Hepatocyte (in vitro differentiated cells): ENCODE measurements around the gene G6PD. TPM values are rescaled to one million over a fixed set of nuclear protein-coding genes. Genes with fewer than 3 reads are reported as not detected.
A peak's percentile ranks its signal among the peaks of the same experiment; 100 is the strongest.

ENCODE experiments used
- DNase-seq: peaks from one replicate; pipeline ENCODE4 v3.0.0-alpha.2; 2016; ENCODE audit warnings: low spot score
- H2AFZ ChIP-seq: fragments of 200-600 bp; sonication (generic); 2 replicates; pipeline ENCODE4 v1.6.0; 2016; ENCODE audit warnings: antibody characterized with exemption, mild to moderate bottlenecking
- H3K27ac ChIP-seq: fragments of 200-600 bp; sonication (generic); 2 replicates; pipeline ENCODE4 v1.5.1; 2016; ENCODE audit warnings: mild to moderate bottlenecking
- H3K27me3 ChIP-seq: fragments of 200-600 bp; sonication (generic); 2 replicates; pipeline ENCODE4 v1.6.1; 2016
- H3K36me3 ChIP-seq: fragments of 200-600 bp; sonication (generic); replicated peaks from 2 replicates; pipeline ENCODE4 v1.5.1; 2016; ENCODE audit warnings: low read depth; ENCODE audit not compliant: insufficient read depth
- H3K4me1 ChIP-seq: fragments of 200-600 bp; sonication (generic); 2 replicates; pipeline ENCODE4 v1.5.1; 2016; ENCODE audit warnings: mild to moderate bottlenecking, moderate library complexity; ENCODE audit not compliant: insufficient read depth
- H3K4me2 ChIP-seq: fragments of 200-600 bp; sonication (generic); 2 replicates; pipeline ENCODE4 v1.6.0; 2016
- H3K4me3 ChIP-seq: fragments of 200-600 bp; sonication (generic); 2 replicates; pipeline ENCODE4 v1.5.1; 2016; ENCODE audit warnings: mild to moderate bottlenecking
- H3K79me2 ChIP-seq: fragments of 200-600 bp; sonication (generic); 2 replicates; pipeline ENCODE4 v1.6.0; 2017; ENCODE audit warnings: mild to moderate bottlenecking
- H3K9me2 ChIP-seq: fragments of 200-600 bp; sonication (generic); replicated peaks from 2 replicates; pipeline ENCODE4 v1.6.0; 2017; ENCODE audit warnings: mild to moderate bottlenecking; ENCODE audit not compliant: insufficient read depth
- H3K9me3 ChIP-seq: fragments of 200-600 bp; sonication (generic); 2 replicates; pipeline ENCODE4 v1.5.1; 2016; ENCODE audit warnings: low read depth, mild to moderate bottlenecking
- H4K20me1 ChIP-seq: fragments of 200-600 bp; sonication (generic); 2 replicates; pipeline ENCODE4 v1.6.0; 2016; ENCODE audit warnings: mild to moderate bottlenecking; ENCODE audit not compliant: insufficient read depth, poor library complexity, severe bottlenecking
- EZH2 ChIP-seq: fragments of 200-600 bp; sonication (generic); IDR thresholded peaks from 2 replicates; pipeline ENCODE4 v1.6.1; 2016; ENCODE audit warnings: antibody characterized with exemption, mild to moderate bottlenecking, borderline replicate concordance
- EZH2phosphoT487 ChIP-seq: fragments of 200-600 bp; sonication (generic); IDR thresholded peaks from one replicate; pipeline ENCODE4 v1.6.1; 2018; ENCODE audit warnings: antibody characterized with exemption, mild to moderate bottlenecking, low read depth, moderate library complexity; ENCODE audit not compliant: unreplicated experiment, severe bottlenecking
- WGBS: methylation state at CpG from one replicate; pipeline ENCODE4 v1.1.6; 2016; ENCODE audit warnings: low lambda C conversion rate; ENCODE audit errors: missing lambda C conversion rate; 5-methylcytosine and 5-hydroxymethylcytosine counted together
- polyA plus RNA-seq: library from polyadenylated mRNA; unstranded; fragments of >200 nt; fragmentation: Nextera tagmentation; extraction: Ambion mirVana; gene quantifications from 2 replicates; pipeline ENCODE4 v1.2.1, GENCODE V29; 2016
- total RNA-seq: library from RNA; depleted of rRNA; stranded (reverse); fragments of >200 nt; gene quantifications from 2 replicates; pipeline ENCODE4 v1.2.3, GENCODE V29; 2014
- TF ChIP-seq, protein P1 (sequence below): fragments of 200-600 bp; sonication (generic); IDR thresholded peaks from 2 replicates; pipeline ENCODE4 v1.5.1; 2016; ENCODE audit warnings: antibody characterized with exemption, mild to moderate bottlenecking; ENCODE audit not compliant: poor library complexity

The G6PD gene
- total and polyA plus RNA-seq, 2 experiments from 2014 or later: 12.8 to 26.2 TPM

DNA sequence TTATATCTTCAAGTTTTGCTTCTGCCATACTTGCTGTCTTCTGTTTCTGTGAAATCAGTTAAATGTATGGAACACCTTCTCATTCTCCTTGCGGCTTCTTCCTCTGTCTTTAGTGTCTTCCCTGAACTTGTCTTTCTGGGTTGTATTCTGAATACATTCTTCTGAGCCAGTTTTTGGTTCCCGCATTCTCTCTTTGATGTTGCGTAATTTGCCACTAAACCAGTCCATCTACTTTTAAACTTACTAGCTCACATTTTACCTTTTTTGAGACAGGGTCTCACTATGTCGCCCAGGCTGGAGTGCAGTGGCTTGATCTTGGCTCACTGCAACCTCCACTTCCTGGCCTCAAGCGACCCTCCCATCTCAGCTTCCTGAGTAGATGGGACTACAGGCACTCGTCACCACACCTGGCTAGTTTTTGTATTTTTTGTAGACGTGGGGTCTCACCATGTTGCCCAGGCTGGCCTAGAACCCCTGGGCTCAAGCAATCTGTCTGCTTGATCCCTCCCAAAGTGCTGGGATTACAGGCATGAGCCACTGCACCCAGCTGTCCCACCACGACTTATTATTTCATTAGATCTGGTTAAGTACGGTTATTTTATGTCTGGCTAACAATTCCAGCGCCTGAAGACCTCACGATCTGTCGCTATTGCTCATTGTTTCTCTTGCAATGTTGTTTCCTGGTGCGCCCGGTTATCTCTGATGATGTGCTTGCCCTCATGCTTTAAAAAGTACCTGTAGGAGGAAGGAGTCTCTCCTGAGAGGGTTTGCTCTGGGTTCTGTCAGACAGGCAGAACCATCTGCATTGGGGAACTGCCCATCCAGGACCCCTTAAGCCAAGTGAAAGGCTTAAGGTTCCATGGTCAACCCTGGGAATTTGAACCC lies 20.8 kb downstream of the G6PD start:
- Histone ChIP-seq H3K4me2 (no peak overlapping the region), H3K79me2 (no peaks in the 10 kb centered on the region), H3K36me3 (no peaks in the 10 kb centered on the region), H3K9me2 (no peaks in the 10 kb centered on the region), H3K9me3 (no peaks in the 10 kb centered on the region), H3K27me3 (no peaks in the 10 kb centered on the region), H3K27ac (peak overlapping the region; percentile 96), H3K4me1 (peaks cover 11% of the 10 kb centered on the region), H3K4me3 (no peak overlapping the region), H2AFZ (no peak overlapping the region), H4K20me1 (no peaks in the 10 kb centered on the region)
- TF ChIP-seq, protein P1, sequence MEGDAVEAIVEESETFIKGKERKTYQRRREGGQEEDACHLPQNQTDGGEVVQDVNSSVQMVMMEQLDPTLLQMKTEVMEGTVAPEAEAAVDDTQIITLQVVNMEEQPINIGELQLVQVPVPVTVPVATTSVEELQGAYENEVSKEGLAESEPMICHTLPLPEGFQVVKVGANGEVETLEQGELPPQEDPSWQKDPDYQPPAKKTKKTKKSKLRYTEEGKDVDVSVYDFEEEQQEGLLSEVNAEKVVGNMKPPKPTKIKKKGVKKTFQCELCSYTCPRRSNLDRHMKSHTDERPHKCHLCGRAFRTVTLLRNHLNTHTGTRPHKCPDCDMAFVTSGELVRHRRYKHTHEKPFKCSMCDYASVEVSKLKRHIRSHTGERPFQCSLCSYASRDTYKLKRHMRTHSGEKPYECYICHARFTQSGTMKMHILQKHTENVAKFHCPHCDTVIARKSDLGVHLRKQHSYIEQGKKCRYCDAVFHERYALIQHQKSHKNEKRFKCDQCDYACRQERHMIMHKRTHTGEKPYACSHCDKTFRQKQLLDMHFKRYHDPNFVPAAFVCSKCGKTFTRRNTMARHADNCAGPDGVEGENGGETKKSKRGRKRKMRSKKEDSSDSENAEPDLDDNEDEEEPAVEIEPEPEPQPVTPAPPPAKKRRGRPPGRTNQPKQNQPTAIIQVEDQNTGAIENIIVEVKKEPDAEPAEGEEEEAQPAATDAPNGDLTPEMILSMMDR: no peak
- TF ChIP-seq EZH2 (no peak), EZH2phosphoT487 (no peak)
- 85% methylated on average over 14 of the region's 14 CpGs for WGBS
- DNase-seq: no peak

DNA sequence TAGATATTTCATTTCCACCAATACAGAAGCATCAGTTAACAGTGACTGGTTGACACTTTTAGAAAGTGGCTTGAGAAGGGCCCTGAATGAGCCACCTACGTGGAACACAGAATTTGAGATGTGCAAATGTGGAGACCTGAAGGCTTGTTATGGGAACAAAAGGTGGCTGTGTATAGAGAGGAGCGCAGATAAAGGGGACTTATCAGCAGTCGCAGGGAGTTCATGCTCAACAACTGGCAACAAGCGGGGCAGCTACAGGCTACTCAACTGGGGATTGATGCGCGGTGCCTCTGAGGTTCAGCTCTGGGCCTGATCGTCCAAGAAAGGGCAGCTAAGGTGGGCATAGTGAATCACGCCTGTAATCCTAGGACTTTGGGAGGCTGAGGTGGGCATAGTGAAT lies 27.3 kb downstream of the G6PD start:
- Histone ChIP-seq H3K4me1 (peaks cover 14% of the 10 kb centered on the region), H3K27me3 (no peaks in the 10 kb centered on the region), H3K36me3 (no peaks in the 10 kb centered on the region), H4K20me1 (no peaks in the 10 kb centered on the region), H3K4me3 (no peak overlapping the region), H3K9me3 (no peaks in the 10 kb centered on the region), H2AFZ (no peak overlapping the region), H3K4me2 (no peak overlapping the region), H3K79me2 (peaks cover 2% of the 10 kb centered on the region), H3K9me2 (no peaks in the 10 kb centered on the region), H3K27ac (no peak overlapping the region)
- TF ChIP-seq EZH2 (no peak), EZH2phosphoT487 (no peak)
- TF ChIP-seq, protein P1: no peak
- 91% methylated on average over 8 of the region's 8 CpGs for WGBS
- no peak for DNase-seq

DNA sequence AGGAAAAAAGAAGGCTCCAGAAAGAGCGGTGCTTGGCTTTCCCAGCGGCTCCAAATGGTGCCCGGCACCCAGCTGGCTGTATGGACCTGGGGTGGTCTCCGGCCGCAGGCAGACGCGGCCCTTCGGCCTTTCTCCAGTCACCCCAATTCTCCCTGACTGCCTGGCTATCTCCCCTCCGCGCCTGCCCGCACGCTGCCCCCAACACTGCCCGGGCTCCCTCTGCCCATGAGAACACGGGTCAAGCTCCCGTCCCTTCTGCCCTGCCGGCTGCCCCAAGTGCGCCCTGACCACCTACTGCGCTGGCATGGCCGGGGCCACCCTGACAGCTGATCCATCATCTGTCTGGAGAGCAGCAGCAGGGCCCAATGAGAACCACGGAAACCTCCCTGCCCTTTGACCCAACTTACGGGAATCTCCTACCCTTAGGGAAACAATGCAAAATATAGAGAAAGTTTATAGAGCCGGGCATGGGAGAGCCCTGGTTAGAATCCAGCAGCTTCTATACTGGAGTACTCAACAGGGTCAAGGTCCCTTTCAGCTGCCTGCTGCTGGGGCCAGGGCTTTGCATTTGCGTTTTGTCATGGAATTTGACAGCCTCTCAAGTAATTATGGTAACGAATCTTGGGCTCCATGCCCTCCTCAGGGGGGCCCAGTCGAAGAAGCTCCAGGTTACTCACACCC lies 29.4 kb downstream of the G6PD start:
- H3K4me2 ChIP-seq: peak overlapping the region; percentile 70
- TF ChIP-seq, protein P1: no peak
- TF ChIP-seq EZH2: no peak
- no peak for TF ChIP-seq EZH2phosphoT487
- H3K79me2 ChIP-seq: peaks cover 6% of the 10 kb centered on the region
- peak overlapping the region; percentile 97 for H3K27ac ChIP-seq
- no peaks in the 10 kb centered on the region for H3K9me3 ChIP-seq
- 54% methylated on average over 25 of the region's 25 CpGs for WGBS
- no peaks in the 10 kb centered on the region for H3K9me2 ChIP-seq
- no peak overlapping the region for H3K4me3 ChIP-seq
- DNase-seq: peak; percentile 39
- no peak overlapping the region for H2AFZ ChIP-seq
- H3K27me3 ChIP-seq: no peaks in the 10 kb centered on the region
- H4K20me1 ChIP-seq: no peaks in the 10 kb centered on the region
- no peaks in the 10 kb centered on the region for H3K36me3 ChIP-seq
- H3K4me1 ChIP-seq: peaks cover 14% of the 10 kb centered on the region
